HEK293 (cell line): Measurements from ENCODE around the gene SMIM43.

Experiments
- CTCF ChIA-PET: fragments of 350-600 bp; formaldehyde crosslinking; extraction: SDS; loops from one replicate; lab custom pipeline; 2021; ENCODE audit warnings: antibody characterized with exemption; lab: Yijun Ruan, JAX
- POLR2A ChIA-PET: fragments of 300-600 bp; formaldehyde crosslinking; extraction: SDS; loops from one replicate; lab custom pipeline; 2020; ENCODE audit warnings: antibody characterized with exemption, inconsistent platforms; lab: Yijun Ruan, JAX
- H3K27ac ChIP-seq: fragments of 200-500 bp; sonication (Bioruptor generic); 2 replicates; pipeline ENCODE4 v1.5.1; 2014; ENCODE audit warnings: low read depth, low read length, control low read depth, inconsistent platforms; ENCODE audit errors: extremely low read depth
- H3K36me3 ChIP-seq, 2 experiments: fragments of 200-500 bp in 1 of 2; sonication (Bioruptor generic) in 1 of 2; 1 replicate in 1 of 2; 2 replicates in 1 of 2; pipeline ENCODE4 v1.5.1; 2014 to 2017; ENCODE audit warnings: inconsistent platforms in 2 of 2, low read length in 2 of 2; ENCODE audit not compliant: control insufficient read depth in 2 of 2, insufficient read depth in 1 of 2
- H3K4me1 ChIP-seq: fragments of 200-500 bp; sonication (Bioruptor generic); 2 replicates; pipeline ENCODE4 v1.5.1; 2014; ENCODE audit warnings: mild to moderate bottlenecking, low read length, inconsistent platforms; ENCODE audit not compliant: control insufficient read depth, insufficient read depth
- H3K4me3 ChIP-seq: 2 replicates; pipeline ENCODE4 v1.5.1; 2011; ENCODE audit warnings: low read depth, mild to moderate bottlenecking, control low read depth, low read length, moderate library complexity
- H3K9me3 ChIP-seq: fragments of 200-500 bp; sonication (Bioruptor generic); 2 replicates; pipeline ENCODE4 v1.5.1; 2014; ENCODE audit warnings: low read depth, low read length, inconsistent platforms; ENCODE audit not compliant: control insufficient read depth, insufficient read depth
- GLI2 ChIP-seq: fragments of 450-650 bp; formaldehyde crosslinking; IDR thresholded peaks from 2 replicates; pipeline ENCODE4; 2017; ENCODE audit warnings: missing biosample characterization, missing genetic modification characterization, low read depth, borderline replicate concordance
- IKZF3 ChIP-seq: fragments of 450-650 bp; IDR thresholded peaks from 2 replicates; pipeline ENCODE4 v1.5.0; 2018; ENCODE audit warnings: missing biosample characterization, mild to moderate bottlenecking, missing genetic modification characterization, moderate library complexity
- KLF16 ChIP-seq: fragments of 450-650 bp; formaldehyde crosslinking; IDR thresholded peaks from 2 replicates; pipeline ENCODE4 v1.5.1; 2017; ENCODE audit warnings: missing biosample characterization, missing genetic modification characterization
- WT1 ChIP-seq: fragments of 450-650 bp; formaldehyde crosslinking; IDR thresholded peaks from 2 replicates; pipeline ENCODE4 v1.5.1; 2016; ENCODE audit warnings: missing biosample characterization, missing genetic modification characterization
- ZNF132 ChIP-seq: fragments of 450-650 bp; formaldehyde crosslinking; IDR thresholded peaks from 2 replicates; pipeline ENCODE4 v1.5.1; 2017; ENCODE audit warnings: missing biosample characterization, missing genetic modification characterization, borderline replicate concordance
- ZNF140 ChIP-seq: fragments of 450-650 bp; formaldehyde crosslinking; IDR thresholded peaks from 2 replicates; pipeline ENCODE4 v1.5.1; 2016; ENCODE audit warnings: missing biosample characterization, missing genetic modification characterization
- ZNF510 ChIP-seq: fragments of 450-650 bp; formaldehyde crosslinking; IDR thresholded peaks from 2 replicates; pipeline ENCODE4 v1.5.1; 2018; ENCODE audit warnings: mild to moderate bottlenecking, missing genetic modification characterization, missing biosample characterization; ENCODE audit not compliant: insufficient replicate concordance
- ZNF561 ChIP-seq: fragments of 450-650 bp; IDR thresholded peaks from 2 replicates; pipeline ENCODE4 v1.5.1; 2018; ENCODE audit warnings: missing biosample characterization, missing genetic modification characterization, borderline replicate concordance
- ZNF670 ChIP-seq: fragments of 450-650 bp; formaldehyde crosslinking; IDR thresholded peaks from 2 replicates; pipeline ENCODE4 v1.5.1; 2016; ENCODE audit warnings: missing biosample characterization, missing genetic modification characterization, low read depth
- ZNF747 ChIP-seq: fragments of 450-650 bp; formaldehyde crosslinking; IDR thresholded peaks from 2 replicates; pipeline ENCODE4 v1.5.1; 2016; ENCODE audit warnings: missing biosample characterization, missing genetic modification characterization
- ZNF768 ChIP-seq: fragments of 450-650 bp; formaldehyde crosslinking; IDR thresholded peaks from 2 replicates; pipeline ENCODE4 v1.5.1; 2018; ENCODE audit warnings: missing biosample characterization, mild to moderate bottlenecking, missing genetic modification characterization
- ZNF791 ChIP-seq: fragments of 450-650 bp; formaldehyde crosslinking; IDR thresholded peaks from 2 replicates; pipeline ENCODE4 v1.5.1; 2016; ENCODE audit warnings: missing biosample characterization, missing genetic modification characterization
- TF ChIP-seq, protein P1 (sequence below): fragments of 450-650 bp; formaldehyde crosslinking; conservative IDR thresholded peaks from 2 replicates; pipeline ENCODE4 v1.5.1; 2016; ENCODE audit warnings: low read depth, missing biosample characterization, missing genetic modification characterization
- TF ChIP-seq, protein P2 (sequence below): fragments of 450-650 bp; formaldehyde crosslinking; IDR thresholded peaks from 2 replicates; pipeline ENCODE4 v1.5.1; 2016; ENCODE audit warnings: missing biosample characterization, missing genetic modification characterization
- TF ChIP-seq, protein P3 (sequence below): fragments of 450-650 bp; formaldehyde crosslinking; IDR thresholded peaks from 2 replicates; pipeline ENCODE4 v1.5.1; 2016; ENCODE audit warnings: missing biosample characterization, missing genetic modification characterization
- TF ChIP-seq, protein P4 (sequence below): fragments of 450-650 bp; formaldehyde crosslinking; IDR thresholded peaks from 2 replicates; pipeline ENCODE4 v1.5.1; 2016; ENCODE audit warnings: missing biosample characterization, missing genetic modification characterization
- TF ChIP-seq, protein P5 (sequence below): fragments of 450-650 bp; formaldehyde crosslinking; IDR thresholded peaks from 2 replicates; pipeline ENCODE4 v1.5.1; 2016; ENCODE audit warnings: missing biosample characterization, missing genetic modification characterization

SMIM43 gene

DNA sequence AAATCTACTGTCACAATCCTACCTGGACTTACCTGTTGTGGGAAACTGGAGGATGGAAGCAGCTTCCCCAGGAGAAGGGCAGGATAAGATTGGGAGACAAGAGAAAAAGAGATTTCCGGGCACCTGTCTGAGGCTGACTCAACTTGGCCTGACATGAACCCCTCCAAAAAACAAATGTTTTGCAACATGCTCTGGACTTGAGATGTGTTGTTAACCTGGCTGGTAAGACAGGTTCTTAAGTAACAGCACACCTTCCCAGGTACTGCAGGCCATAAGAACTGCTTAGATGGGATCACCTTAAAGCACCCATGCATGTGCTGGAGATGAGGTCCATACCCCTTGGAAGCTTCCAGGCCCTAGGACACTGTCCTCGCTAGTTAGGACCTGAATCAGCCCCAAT is 4.4 kb upstream of the SMIM43 start (continued):
- TF ChIP-seq, protein P1, sequence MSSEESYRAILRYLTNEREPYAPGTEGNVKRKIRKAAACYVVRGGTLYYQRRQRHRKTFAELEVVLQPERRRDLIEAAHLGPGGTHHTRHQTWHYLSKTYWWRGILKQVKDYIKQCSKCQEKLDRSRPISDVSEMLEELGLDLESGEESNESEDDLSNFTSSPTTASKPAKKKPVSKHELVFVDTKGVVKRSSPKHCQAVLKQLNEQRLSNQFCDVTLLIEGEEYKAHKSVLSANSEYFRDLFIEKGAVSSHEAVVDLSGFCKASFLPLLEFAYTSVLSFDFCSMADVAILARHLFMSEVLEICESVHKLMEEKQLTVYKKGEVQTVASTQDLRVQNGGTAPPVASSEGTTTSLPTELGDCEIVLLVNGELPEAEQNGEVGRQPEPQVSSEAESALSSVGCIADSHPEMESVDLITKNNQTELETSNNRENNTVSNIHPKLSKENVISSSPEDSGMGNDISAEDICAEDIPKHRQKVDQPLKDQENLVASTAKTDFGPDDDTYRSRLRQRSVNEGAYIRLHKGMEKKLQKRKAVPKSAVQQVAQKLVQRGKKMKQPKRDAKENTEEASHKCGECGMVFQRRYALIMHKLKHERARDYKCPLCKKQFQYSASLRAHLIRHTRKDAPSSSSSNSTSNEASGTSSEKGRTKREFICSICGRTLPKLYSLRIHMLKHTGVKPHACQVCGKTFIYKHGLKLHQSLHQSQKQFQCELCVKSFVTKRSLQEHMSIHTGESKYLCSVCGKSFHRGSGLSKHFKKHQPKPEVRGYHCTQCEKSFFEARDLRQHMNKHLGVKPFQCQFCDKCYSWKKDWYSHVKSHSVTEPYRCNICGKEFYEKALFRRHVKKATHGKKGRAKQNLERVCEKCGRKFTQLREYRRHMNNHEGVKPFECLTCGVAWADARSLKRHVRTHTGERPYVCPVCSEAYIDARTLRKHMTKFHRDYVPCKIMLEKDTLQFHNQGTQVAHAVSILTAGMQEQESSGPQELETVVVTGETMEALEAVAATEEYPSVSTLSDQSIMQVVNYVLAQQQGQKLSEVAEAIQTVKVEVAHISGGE (tag by site-specific recombination): no peak
- TF ChIP-seq ZNF768 (tag by site-specific recombination) (no peak), ZNF670 (tag by site-specific recombination) (no peak)

DNA sequence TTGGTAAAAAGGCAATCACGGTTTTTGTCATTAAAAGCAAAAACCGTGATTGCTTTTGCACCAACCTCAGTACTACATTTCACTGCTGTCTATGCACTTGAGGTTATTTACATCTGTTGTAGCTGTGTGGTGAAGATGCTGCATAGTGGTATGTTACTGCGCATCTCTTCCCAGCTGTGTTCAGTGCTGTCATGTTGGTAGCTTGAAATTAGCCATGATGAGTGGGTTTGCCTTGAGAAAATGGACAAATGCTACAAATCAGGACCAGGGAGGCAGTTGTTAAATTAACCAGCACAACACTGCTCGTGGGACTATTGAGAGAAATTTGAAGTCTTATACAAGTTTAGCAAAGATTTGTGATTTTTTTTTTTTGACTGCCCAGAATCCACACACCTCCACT is 2.2 kb upstream of the SMIM43 start:
- Histone ChIP-seq H3K4me3 (no peak overlapping the region), H3K4me1 (no peaks in the 10 kb centered on the region)
- TF ChIP-seq ZNF747 (tag by site-specific recombination) (no peak), KLF16 (tag by site-specific recombination) (no peak), ZNF140 (tag by site-specific recombination) (no peak), ZNF510 (tag by site-specific recombination) (no peak), ZNF561 (tag by site-specific recombination) (no peak), GLI2 (tag by site-specific recombination) (no peak), IKZF3 (tag by site-specific recombination) (no peak)
- TF ChIP-seq, protein P2, sequence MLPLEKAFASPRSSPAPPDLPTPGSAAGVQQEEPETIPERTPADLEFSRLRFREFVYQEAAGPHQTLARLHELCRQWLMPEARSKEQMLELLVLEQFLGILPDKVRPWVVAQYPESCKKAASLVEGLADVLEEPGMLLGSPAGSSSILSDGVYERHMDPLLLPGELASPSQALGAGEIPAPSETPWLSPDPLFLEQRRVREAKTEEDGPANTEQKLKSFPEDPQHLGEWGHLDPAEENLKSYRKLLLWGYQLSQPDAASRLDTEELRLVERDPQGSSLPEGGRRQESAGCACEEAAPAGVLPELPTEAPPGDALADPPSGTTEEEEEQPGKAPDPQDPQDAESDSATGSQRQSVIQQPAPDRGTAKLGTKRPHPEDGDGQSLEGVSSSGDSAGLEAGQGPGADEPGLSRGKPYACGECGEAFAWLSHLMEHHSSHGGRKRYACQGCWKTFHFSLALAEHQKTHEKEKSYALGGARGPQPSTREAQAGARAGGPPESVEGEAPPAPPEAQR (tag by site-specific recombination): no peak
- TF ChIP-seq, all 188 proteins: peak for 0
- Histone ChIP-seq H3K9me3 (no peaks in the 10 kb centered on the region), H3K36me3 (no peaks in the 10 kb centered on the region), H3K27ac (no peak overlapping the region)
- ChIA-PET CTCF (no interaction called here), POLR2A (no interaction called here)

DNA sequence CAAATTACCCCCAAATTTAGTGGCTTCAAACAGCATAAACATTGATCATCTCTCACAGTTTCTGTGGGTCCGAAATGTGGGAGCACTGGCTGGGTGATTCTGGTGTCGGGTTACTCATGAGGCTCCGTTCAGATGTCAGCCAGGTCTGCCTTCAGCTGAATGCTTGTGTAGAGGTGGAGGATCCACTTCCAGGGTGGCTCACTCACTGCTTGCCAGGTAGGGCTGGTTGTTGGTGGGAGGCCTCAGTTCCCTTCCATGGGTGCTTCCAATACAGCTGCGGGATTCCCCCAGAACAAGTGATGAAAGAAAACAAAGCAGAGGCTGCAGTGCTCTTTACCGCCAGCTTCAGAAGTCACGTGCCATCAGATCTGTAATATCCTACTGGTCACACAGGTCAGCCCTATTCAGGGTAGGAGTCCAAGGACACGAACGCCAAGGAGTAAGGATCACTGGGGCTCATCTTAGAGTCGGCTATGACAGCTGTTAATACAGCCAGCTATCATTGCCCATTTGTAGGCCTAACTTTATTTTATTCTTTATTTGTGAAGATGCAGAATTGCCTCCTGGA is 1.1 kb upstream of the SMIM43 start:
- Histone ChIP-seq H3K27ac (no peak overlapping the region), H3K9me3 (no peaks in the 10 kb centered on the region), H3K4me3 (no peak overlapping the region), H3K36me3 (no peaks in the 10 kb centered on the region), H3K4me1 (no peaks in the 10 kb centered on the region)
- TF ChIP-seq, protein P3, sequence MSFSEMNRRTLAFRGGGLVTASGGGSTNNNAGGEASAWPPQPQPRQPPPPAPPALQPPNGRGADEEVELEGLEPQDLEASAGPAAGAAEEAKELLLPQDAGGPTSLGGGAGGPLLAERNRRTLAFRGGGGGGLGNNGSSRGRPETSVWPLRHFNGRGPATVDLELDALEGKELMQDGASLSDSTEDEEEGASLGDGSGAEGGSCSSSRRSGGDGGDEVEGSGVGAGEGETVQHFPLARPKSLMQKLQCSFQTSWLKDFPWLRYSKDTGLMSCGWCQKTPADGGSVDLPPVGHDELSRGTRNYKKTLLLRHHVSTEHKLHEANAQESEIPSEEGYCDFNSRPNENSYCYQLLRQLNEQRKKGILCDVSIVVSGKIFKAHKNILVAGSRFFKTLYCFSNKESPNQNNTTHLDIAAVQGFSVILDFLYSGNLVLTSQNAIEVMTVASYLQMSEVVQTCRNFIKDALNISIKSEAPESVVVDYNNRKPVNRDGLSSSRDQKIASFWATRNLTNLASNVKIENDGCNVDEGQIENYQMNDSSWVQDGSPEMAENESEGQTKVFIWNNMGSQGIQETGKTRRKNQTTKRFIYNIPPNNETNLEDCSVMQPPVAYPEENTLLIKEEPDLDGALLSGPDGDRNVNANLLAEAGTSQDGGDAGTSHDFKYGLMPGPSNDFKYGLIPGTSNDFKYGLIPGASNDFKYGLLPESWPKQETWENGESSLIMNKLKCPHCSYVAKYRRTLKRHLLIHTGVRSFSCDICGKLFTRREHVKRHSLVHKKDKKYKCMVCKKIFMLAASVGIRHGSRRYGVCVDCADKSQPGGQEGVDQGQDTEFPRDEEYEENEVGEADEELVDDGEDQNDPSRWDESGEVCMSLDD: no peak
- TF ChIP-seq, protein P4, sequence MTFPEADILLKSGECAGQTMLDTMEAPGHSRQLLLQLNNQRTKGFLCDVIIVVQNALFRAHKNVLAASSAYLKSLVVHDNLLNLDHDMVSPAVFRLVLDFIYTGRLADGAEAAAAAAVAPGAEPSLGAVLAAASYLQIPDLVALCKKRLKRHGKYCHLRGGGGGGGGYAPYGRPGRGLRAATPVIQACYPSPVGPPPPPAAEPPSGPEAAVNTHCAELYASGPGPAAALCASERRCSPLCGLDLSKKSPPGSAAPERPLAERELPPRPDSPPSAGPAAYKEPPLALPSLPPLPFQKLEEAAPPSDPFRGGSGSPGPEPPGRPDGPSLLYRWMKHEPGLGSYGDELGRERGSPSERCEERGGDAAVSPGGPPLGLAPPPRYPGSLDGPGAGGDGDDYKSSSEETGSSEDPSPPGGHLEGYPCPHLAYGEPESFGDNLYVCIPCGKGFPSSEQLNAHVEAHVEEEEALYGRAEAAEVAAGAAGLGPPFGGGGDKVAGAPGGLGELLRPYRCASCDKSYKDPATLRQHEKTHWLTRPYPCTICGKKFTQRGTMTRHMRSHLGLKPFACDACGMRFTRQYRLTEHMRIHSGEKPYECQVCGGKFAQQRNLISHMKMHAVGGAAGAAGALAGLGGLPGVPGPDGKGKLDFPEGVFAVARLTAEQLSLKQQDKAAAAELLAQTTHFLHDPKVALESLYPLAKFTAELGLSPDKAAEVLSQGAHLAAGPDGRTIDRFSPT: no peak
- TF ChIP-seq, protein P5, sequence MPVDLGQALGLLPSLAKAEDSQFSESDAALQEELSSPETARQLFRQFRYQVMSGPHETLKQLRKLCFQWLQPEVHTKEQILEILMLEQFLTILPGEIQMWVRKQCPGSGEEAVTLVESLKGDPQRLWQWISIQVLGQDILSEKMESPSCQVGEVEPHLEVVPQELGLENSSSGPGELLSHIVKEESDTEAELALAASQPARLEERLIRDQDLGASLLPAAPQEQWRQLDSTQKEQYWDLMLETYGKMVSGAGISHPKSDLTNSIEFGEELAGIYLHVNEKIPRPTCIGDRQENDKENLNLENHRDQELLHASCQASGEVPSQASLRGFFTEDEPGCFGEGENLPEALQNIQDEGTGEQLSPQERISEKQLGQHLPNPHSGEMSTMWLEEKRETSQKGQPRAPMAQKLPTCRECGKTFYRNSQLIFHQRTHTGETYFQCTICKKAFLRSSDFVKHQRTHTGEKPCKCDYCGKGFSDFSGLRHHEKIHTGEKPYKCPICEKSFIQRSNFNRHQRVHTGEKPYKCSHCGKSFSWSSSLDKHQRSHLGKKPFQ (tag by site-specific recombination): no peak
- TF ChIP-seq, protein P2 (tag by site-specific recombination): no peak
- TF ChIP-seq ZNF791 (tag by site-specific recombination): no peak
- no peak for TF ChIP-seq ZNF132
- no peak for TF ChIP-seq WT1 (tag by site-specific recombination)
- CTCF ChIA-PET: interaction anchor here (0.6 kb wide), 1 partner anchor 369 kb away, joined by 4 read pairs; no protein-coding TSS in a partner anchor
- POLR2A ChIA-PET: no interaction called here
